CD8-positive, alpha-beta memory T cell (primary cell): ENCODE data around the gene HSF2BP. TPM values are rescaled to one million over a fixed set of nuclear protein-coding genes. Genes with fewer than 3 reads are reported as not detected.
"Not testable (repeated sequence)": the region's sequence is repeated elsewhere in the genome, so short reads cannot be mapped to it uniquely, and the experiment has no call there.

Experiments used
- CTCF ChIA-PET: fragments of 350-600 bp; sonication (Branson Sonifier 250); formaldehyde crosslinking; loops from one replicate; lab custom pipeline; 2021; ENCODE audit warnings: antibody characterized with exemption; lab: Charles Lee
- POLR2A ChIA-PET: fragments of 350-600 bp; sonication (Branson Sonifier 250); formaldehyde crosslinking; loops from one replicate; lab custom pipeline; 2021; ENCODE audit warnings: antibody characterized with exemption; lab: Charles Lee
- DNase-seq, 5 donors: peaks; one replicate each; pipeline versions ENCODE4 v3.0.0 to v3.0.0-alpha.2; 2020 to 2022; ENCODE audit warnings: mixed read lengths in 1 of 5
- H3K27ac ChIP-seq: one replicate; pipeline ENCODE4 v1.7.0; 2013; ENCODE audit warnings: low read depth, mild to moderate bottlenecking, low read length, moderate library complexity
- H3K27me3 ChIP-seq: 2 replicates; pipeline ENCODE4 v1.7.0; 2013; ENCODE audit warnings: low read length, mild to moderate bottlenecking; ENCODE audit not compliant: insufficient read depth, poor library complexity, severe bottlenecking
- H3K36me3 ChIP-seq: 2 replicates; pipeline ENCODE4 v1.7.0; 2013; ENCODE audit warnings: mild to moderate bottlenecking, low read length, moderate library complexity; ENCODE audit not compliant: insufficient read depth
- H3K4me1 ChIP-seq: 2 replicates; pipeline ENCODE4 v1.7.0; 2013; ENCODE audit warnings: mild to moderate bottlenecking, low read length, moderate library complexity; ENCODE audit not compliant: insufficient read depth
- H3K4me3 ChIP-seq: 2 replicates; pipeline ENCODE4 v1.7.0; 2013; ENCODE audit warnings: mild to moderate bottlenecking, low read length
- H3K9me3 ChIP-seq: 2 replicates; pipeline ENCODE4 v1.7.0; 2013; ENCODE audit warnings: mild to moderate bottlenecking, low read length
- H3K27ac Mint-ChIP-seq, 8 donors: one replicate each; pipeline ENCODE4 v1.8.0; 2020 to 2021; ENCODE audit warnings: mixed read lengths in 8 of 8, mild to moderate bottlenecking in 6 of 8, inconsistent platforms in 3 of 8, moderate library complexity in 3 of 8
- H3K27me3 Mint-ChIP-seq, 2 donors: one replicate each; pipeline ENCODE4 v1.8.0; 2020 to 2021; ENCODE audit warnings: mixed read lengths in 2 of 2, mild to moderate bottlenecking in 1 of 2, moderate library complexity in 1 of 2
- H3K36me3 Mint-ChIP-seq, 3 donors: one replicate each; pipeline ENCODE4 v1.8.0; 2020 to 2021; ENCODE audit warnings: mixed read lengths in 3 of 3, inconsistent platforms in 1 of 3, mild to moderate bottlenecking in 1 of 3
- H3K4me1 Mint-ChIP-seq, 3 donors: one replicate each; pipeline ENCODE4 v1.8.0; 2020 to 2021; ENCODE audit warnings: mixed read lengths in 3 of 3, inconsistent platforms in 1 of 3, mild to moderate bottlenecking in 1 of 3
- H3K4me3 Mint-ChIP-seq, 7 donors: one replicate each; pipeline ENCODE4 v1.8.0; 2020 to 2021; ENCODE audit warnings: mixed read lengths in 7 of 7, mild to moderate bottlenecking in 6 of 7, moderate library complexity in 4 of 7, inconsistent platforms in 2 of 7
- H3K9me3 Mint-ChIP-seq, 5 donors: one replicate each; pipeline ENCODE4 v1.8.0; 2020 to 2022; ENCODE audit warnings: mixed read lengths in 5 of 5, mild to moderate bottlenecking in 3 of 5, moderate library complexity in 2 of 5, inconsistent platforms in 1 of 5
- polyA plus RNA-seq: library from polyadenylated mRNA; unstranded; fragments of 300-500 nt; fragmentation: Illumina TruSeq; gene quantifications from one replicate; pipeline ENCODE4 v1.2.3, GENCODE V29; 2021
- total RNA-seq, 2 experiments: library from RNA; stranded (reverse); gene quantifications; one replicate each; pipeline ENCODE4 v1.2.3, GENCODE V29; 2021

The HSF2BP gene
- total and polyA plus RNA-seq, 3 experiments from 2014 or later = 0.28 to 1.4 (median 0.53) TPM

DNA sequence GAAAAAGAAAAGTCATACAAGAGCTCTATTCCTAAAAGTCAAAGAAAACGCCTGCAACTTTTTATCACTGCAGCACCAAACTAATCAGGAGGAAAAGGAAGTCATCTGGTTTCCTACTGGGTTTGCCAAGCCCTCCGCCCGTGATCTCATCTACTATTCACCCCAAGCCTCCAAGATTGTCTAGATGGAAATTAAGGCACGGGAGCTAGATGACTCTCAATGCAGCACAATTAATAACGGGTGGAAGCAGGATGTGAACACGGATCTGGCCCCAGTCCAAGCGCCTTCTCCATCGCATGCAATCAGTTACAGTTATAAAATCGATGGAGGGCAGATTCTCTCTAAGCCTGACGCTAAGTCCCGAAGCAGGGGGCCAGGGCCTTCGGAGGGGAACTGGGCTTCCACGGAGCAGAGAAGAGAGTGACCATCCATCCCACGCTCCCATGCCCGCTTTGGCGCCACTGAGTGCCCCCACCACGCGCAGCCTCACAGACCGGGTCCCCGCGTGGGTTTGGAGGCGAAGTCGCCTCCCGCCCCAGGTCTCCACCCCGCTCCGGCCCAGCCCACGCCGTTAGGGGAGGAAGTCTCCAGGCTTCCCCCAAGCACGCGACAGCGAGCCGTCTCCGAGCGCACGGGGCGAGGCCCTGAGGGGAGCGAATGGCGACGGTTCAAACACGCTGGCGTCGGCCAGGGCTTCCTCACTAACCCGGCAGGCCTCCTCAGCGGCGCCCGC, 1.8 kb downstream of the HSF2BP start:
- peak overlapping the region in 6 of 7 donors; percentile 19 to 82 (median 46) for H3K4me3 Mint-ChIP-seq

DNA sequence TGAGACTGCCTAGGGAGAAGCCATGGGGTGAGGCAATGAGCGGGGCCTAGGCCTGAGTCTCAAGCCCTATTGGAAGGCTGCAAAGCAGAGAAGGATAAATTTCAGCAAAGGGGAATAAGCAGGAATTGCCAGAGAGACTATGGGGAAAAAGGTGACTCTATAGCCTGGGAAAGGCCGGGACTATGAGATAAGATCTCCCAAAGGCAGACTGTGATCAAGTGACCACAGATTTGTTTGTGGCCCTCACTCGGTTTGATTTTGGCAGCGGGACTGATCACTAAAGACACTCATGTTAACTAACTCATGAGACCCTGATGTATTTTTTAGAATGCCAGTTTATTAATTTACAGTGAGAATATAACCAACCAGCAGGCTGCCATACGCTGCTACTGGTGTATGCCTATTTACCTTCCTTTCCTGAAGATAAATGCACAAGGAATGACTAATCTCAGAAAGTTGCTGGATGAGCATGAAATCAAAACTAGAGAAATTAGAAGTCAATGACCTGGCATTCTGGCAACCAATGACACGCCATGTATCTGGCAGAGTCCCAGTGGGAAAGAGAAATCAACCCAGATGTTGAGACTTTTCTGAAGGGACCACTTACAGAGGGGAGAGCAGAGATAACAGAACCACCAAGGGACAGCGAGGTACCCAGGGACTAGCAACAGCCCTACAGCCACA, 4.3 kb downstream of the HSF2BP start:
- Histone ChIP-seq H3K4me1 (peaks cover 10% of the 10 kb centered on the region), H3K27ac (no peak overlapping the region), H3K27me3 (no peaks in the 10 kb centered on the region), H3K36me3 (no peaks in the 10 kb centered on the region), H3K9me3 (no peaks in the 10 kb centered on the region), H3K4me3 (no peak overlapping the region)
- H3K27ac Mint-ChIP-seq = peak overlapping the region in 4 of 8 donors; percentile 4 to 90 (median 20)
- H3K4me1 Mint-ChIP-seq = peaks cover 6 to 7% (median 7%) of the 10 kb centered on the region in 3 donors
- peaks cover 0 to 2% (median 0%) of the 10 kb centered on the region in 3 donors for H3K36me3 Mint-ChIP-seq
- peak overlapping the region in 1 of 7 donors; percentile 67 for H3K4me3 Mint-ChIP-seq
- CTCF ChIA-PET = no interaction called here
- DNase-seq = no peak
- H3K9me3 Mint-ChIP-seq = no peaks in the 10 kb centered on the region
- peaks cover 0 to 2% of the 10 kb centered on the region in 2 donors for H3K27me3 Mint-ChIP-seq
- POLR2A ChIA-PET = no interaction called here

More for the DNA sequence above, 1.8 kb downstream of the HSF2BP start:
- Histone ChIP-seq H3K36me3 (no peaks in the 10 kb centered on the region), H3K9me3 (no peaks in the 10 kb centered on the region), H3K4me3 (no peak overlapping the region), H3K4me1 (peaks cover 26% of the 10 kb centered on the region), H3K27me3 (no peaks in the 10 kb centered on the region), H3K27ac (no peak overlapping the region)
- DNase-seq = no peak
- Mint-ChIP-seq H3K36me3 (peaks cover 0 to 19% (median 3%) of the 10 kb centered on the region in 3 donors), H3K27me3 (no peaks in the 10 kb centered on the region), H3K9me3 (no peaks in the 10 kb centered on the region), H3K4me1 (peaks cover 29 to 32% (median 30%) of the 10 kb centered on the region in 3 donors), H3K27ac (peak overlapping the region in 4 of 8 donors; percentile 66 to 79 (median 75))
- ChIA-PET POLR2A (no interaction called here), CTCF (no interaction called here)

- no peaks in the 10 kb centered on the region for H3K9me3 ChIP-seq
- no peak overlapping the region for H3K4me3 ChIP-seq
- peaks cover 2 to 3% of the 10 kb centered on the region in 2 donors for H3K27me3 Mint-ChIP-seq
- no peaks in the 10 kb centered on the region for H3K9me3 Mint-ChIP-seq
- H3K27ac ChIP-seq = no peak overlapping the region
- peak overlapping the region in 3 of 8 donors; percentile 7 to 63 (median 56) for H3K27ac Mint-ChIP-seq
- no peaks in the 10 kb centered on the region for H3K36me3 Mint-ChIP-seq
- H3K4me3 Mint-ChIP-seq = peak overlapping the region in 1 of 7 donors; percentile 26
- DNase-seq = no peak
- ChIA-PET CTCF (no interaction called here), POLR2A (no interaction called here)
- H3K27me3 ChIP-seq = no peaks in the 10 kb centered on the region
- H3K4me1 Mint-ChIP-seq = no peaks in the 10 kb centered on the region
- H3K4me1 ChIP-seq = peaks cover 5% of the 10 kb centered on the region
- no peaks in the 10 kb centered on the region for H3K36me3 ChIP-seq
Measured at GRCh38 chr21:43653626-43654025, 5.7 kb downstream of the HSF2BP start.

DNA sequence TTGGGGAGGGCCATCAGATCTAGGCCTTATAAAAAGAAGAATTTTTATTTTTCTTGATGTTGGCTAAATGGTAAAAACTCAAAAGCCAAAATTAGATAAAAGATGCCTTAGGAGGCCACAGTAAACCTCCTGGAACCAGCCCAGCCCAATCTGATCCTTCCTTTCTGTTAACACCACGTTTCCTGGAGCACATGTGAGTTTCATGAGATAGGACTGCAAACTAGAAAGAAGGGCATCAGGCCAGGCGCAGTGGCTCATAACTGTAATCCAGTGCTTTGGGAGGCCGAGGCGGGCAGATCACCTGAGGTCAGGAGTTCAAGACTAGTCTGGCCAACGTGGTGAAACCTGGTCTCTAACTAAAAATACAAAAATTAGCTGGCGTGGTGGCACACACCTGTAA, 6.7 kb downstream of the HSF2BP start:
- H3K27me3 ChIP-seq = no peaks in the 10 kb centered on the region
- CTCF ChIA-PET = no interaction called here
- no peak overlapping the region for H3K27ac ChIP-seq
- DNase-seq = no peak
- H3K36me3 ChIP-seq = no peaks in the 10 kb centered on the region
- no peak overlapping the region for H3K4me3 ChIP-seq
- no peaks in the 10 kb centered on the region for H3K4me1 Mint-ChIP-seq
- H3K4me1 ChIP-seq = no peaks in the 10 kb centered on the region
- H3K27ac Mint-ChIP-seq = no peak overlapping the region
- H3K9me3 Mint-ChIP-seq = no peaks in the 10 kb centered on the region
- POLR2A ChIA-PET = no interaction called here
- H3K9me3 ChIP-seq = no peaks in the 10 kb centered on the region
- H3K36me3 Mint-ChIP-seq = no peaks in the 10 kb centered on the region
- peak overlapping the region in 1 of 7 donors; percentile 48 for H3K4me3 Mint-ChIP-seq
- peaks cover 2 to 12% of the 10 kb centered on the region in 2 donors for H3K27me3 Mint-ChIP-seq

- POLR2A ChIA-PET = interaction anchor here (0.6 kb wide), 1 partner anchor 1143 kb away, joined by 5 read pairs; no protein-coding TSS in a partner anchor
- H3K4me3 Mint-ChIP-seq, H3K27me3 ChIP-seq, H3K4me1 ChIP-seq, H3K36me3 ChIP-seq, H3K4me1 Mint-ChIP-seq, H3K36me3 Mint-ChIP-seq, H3K4me3 ChIP-seq, H3K27ac ChIP-seq, DNase-seq, H3K9me3 ChIP-seq, H3K9me3 Mint-ChIP-seq, CTCF ChIA-PET: not testable (repeated sequence)
- peaks cover 2 to 12% of the 10 kb centered on the region in 2 donors for H3K27me3 Mint-ChIP-seq
- peak overlapping the region in 3 of 8 donors; percentile 7 to 90 (median 9) for H3K27ac Mint-ChIP-seq
Measured at GRCh38 chr21:43651926-43652325, 7.4 kb downstream of the HSF2BP start.

- Histone ChIP-seq H3K27ac (no peak overlapping the region), H3K36me3 (no peaks in the 10 kb centered on the region), H3K4me1 (peaks cover 17% of the 10 kb centered on the region), H3K27me3 (no peaks in the 10 kb centered on the region), H3K4me3 (no peak overlapping the region), H3K9me3 (no peaks in the 10 kb centered on the region)
- H3K27me3 Mint-ChIP-seq = peaks cover 2 to 22% of the 10 kb centered on the region in 2 donors
- no peak overlapping the region for H3K4me3 Mint-ChIP-seq
- H3K36me3 Mint-ChIP-seq = no peaks in the 10 kb centered on the region
- CTCF ChIA-PET = no interaction called here
- POLR2A ChIA-PET = no interaction called here
- peak overlapping the region in 2 of 8 donors; percentile 2 to 54 for H3K27ac Mint-ChIP-seq
- no peak for DNase-seq
- H3K9me3 Mint-ChIP-seq = no peaks in the 10 kb centered on the region
- peaks cover 6 to 18% (median 11%) of the 10 kb centered on the region in 3 donors for H3K4me1 Mint-ChIP-seq
Measured at GRCh38 chr21:43648171-43648570, 11.1 kb downstream of the HSF2BP start.

DNA sequence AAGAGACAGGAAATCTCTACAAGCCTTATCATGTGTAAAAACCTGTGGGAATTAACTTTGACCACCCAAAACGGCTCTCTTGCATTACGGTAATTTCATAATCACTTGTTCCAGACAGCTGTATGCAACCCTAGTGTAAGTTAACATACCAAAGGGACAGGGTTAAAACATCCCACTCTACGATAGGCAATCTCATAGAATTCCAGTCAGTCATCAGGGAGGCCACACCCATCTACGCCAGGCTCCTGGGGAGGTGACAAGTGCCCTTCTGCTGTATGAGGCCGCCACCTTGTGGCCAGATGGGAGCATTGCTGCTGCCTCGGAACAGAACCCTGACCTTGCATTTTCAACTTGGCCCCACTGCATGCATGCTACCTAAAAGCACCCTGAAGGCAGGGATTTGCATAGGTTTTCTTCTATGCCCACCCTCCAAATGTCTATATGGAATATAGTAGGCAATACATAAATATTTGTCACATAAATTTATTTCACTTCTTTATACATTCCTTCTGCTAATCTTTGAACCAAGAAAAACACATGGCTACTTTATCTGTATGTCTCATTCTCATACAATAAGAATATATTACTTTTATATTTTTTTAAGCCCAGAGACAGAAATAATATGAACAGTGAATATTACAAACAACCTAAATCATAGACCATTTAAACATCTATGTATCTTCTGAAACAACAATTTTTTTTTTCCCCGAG, 12.6 kb downstream of the HSF2BP start:
- H3K4me3 Mint-ChIP-seq = peak overlapping the region in 1 of 7 donors; percentile 55
- H3K27me3 Mint-ChIP-seq = peaks cover 2 to 22% of the 10 kb centered on the region in 2 donors
- POLR2A ChIA-PET = no interaction called here
- Histone ChIP-seq H3K4me1 (peaks cover 17% of the 10 kb centered on the region), H3K9me3 (no peaks in the 10 kb centered on the region), H3K36me3 (no peaks in the 10 kb centered on the region), H3K27ac (no peak overlapping the region), H3K27me3 (no peaks in the 10 kb centered on the region), H3K4me3 (no peak overlapping the region)
- H3K36me3 Mint-ChIP-seq = no peaks in the 10 kb centered on the region
- DNase-seq = peak; percentile 74 to 89 (median 80)
- CTCF ChIA-PET = interaction anchor here (0.7 kb wide), 2 partner anchors 9 to 13 kb away, joined by 3 read pairs; partner anchors contain the start of genes HSF2BP and RRP1B
- no peaks in the 10 kb centered on the region for H3K9me3 Mint-ChIP-seq
- H3K4me1 Mint-ChIP-seq = peaks cover 6 to 18% (median 11%) of the 10 kb centered on the region in 3 donors
- H3K27ac Mint-ChIP-seq = peak overlapping the region in 6 of 8 donors; percentile 31 to 80 (median 67)
